Measurements from ENCODE around the gene ALPI. TPM values are rescaled to one million over a fixed set of nuclear protein-coding genes. Genes with fewer than 3 reads are reported as not detected.

ALPI gene
- total RNA-seq, 1 donor from 2014 or later, result not detected

- Mint-ChIP-seq H3K4me1 (peaks cover 24% of the 10 kb centered on the region), H3K9me3 (no peaks in the 10 kb centered on the region), H3K27ac (no peak overlapping the region), H3K36me3 (no peaks in the 10 kb centered on the region), H3K27me3 (ENCODE audit: insufficient read depth, low read depth) (peaks cover 8% of the 10 kb centered on the region), H3K4me3 (no peak overlapping the region)
- H3K9me3 ChIP-seq (ENCODE audit: low read depth), result no peaks in the 10 kb centered on the region
- no peak overlapping the region for H3K4me2 ChIP-seq
- no peak overlapping the region for H3K9ac ChIP-seq
- H3K4me3 ChIP-seq, result no peak overlapping the region
- peaks cover 16% of the 10 kb centered on the region for H3K27me3 ChIP-seq
- H3F3A ChIP-seq (ENCODE audit: low read depth), result no peaks in the 10 kb centered on the region
- no peaks in the 10 kb centered on the region for H3K79me2 ChIP-seq (ENCODE audit: low read depth)
- TF ChIP-seq, protein P1, sequence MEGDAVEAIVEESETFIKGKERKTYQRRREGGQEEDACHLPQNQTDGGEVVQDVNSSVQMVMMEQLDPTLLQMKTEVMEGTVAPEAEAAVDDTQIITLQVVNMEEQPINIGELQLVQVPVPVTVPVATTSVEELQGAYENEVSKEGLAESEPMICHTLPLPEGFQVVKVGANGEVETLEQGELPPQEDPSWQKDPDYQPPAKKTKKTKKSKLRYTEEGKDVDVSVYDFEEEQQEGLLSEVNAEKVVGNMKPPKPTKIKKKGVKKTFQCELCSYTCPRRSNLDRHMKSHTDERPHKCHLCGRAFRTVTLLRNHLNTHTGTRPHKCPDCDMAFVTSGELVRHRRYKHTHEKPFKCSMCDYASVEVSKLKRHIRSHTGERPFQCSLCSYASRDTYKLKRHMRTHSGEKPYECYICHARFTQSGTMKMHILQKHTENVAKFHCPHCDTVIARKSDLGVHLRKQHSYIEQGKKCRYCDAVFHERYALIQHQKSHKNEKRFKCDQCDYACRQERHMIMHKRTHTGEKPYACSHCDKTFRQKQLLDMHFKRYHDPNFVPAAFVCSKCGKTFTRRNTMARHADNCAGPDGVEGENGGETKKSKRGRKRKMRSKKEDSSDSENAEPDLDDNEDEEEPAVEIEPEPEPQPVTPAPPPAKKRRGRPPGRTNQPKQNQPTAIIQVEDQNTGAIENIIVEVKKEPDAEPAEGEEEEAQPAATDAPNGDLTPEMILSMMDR (IDR thresholded peaks at IDR 0.05), result no peak
- TF ChIP-seq EZH2 (IDR thresholded peaks at IDR 0.05) (no peak), EZH2phosphoT487 (IDR thresholded peaks at IDR 0.05) (no peak)
- no peak overlapping the region for H3K27ac ChIP-seq
- H2AFZ ChIP-seq (replicated peaks), result no peak overlapping the region
- no peaks in the 10 kb centered on the region for H4K20me1 ChIP-seq (ENCODE audit: low read depth)
- H3K36me3 ChIP-seq, result no peaks in the 10 kb centered on the region
- H3K4me1 ChIP-seq, result peaks cover 4% of the 10 kb centered on the region
- DNase-seq (ENCODE audit: low spot score), result no peak
Observed at GRCh38 chr2:232447091-232447620, 8.8 kb upstream of the ALPI start.

- no peaks in the 10 kb centered on the region for H3K36me3 ChIP-seq
- H3K27me3 Mint-ChIP-seq (ENCODE audit: insufficient read depth, low read depth), result peaks cover 14% of the 10 kb centered on the region
- H3K9me3 ChIP-seq (ENCODE audit: low read depth), result no peaks in the 10 kb centered on the region
- H3K9me3 Mint-ChIP-seq, result no peaks in the 10 kb centered on the region
- no peaks in the 10 kb centered on the region for H3K36me3 Mint-ChIP-seq
- H3K79me2 ChIP-seq (ENCODE audit: low read depth), result no peaks in the 10 kb centered on the region
- H2AFZ ChIP-seq (replicated peaks), result no peak overlapping the region
- H3K4me3 ChIP-seq, result no peak overlapping the region
- no peak overlapping the region for H3K27ac Mint-ChIP-seq
- peak overlapping the region; percentile 11 for H3K4me2 ChIP-seq
- DNase-seq (ENCODE audit: low spot score), result no peak
- TF ChIP-seq, protein P1 (IDR thresholded peaks at IDR 0.05), result no peak
- no peak for TF ChIP-seq EZH2phosphoT487 (IDR thresholded peaks at IDR 0.05)
- TF ChIP-seq EZH2 (IDR thresholded peaks at IDR 0.05), result no peak
- H3K4me3 Mint-ChIP-seq, result no peak overlapping the region
- no peaks in the 10 kb centered on the region for H4K20me1 ChIP-seq (ENCODE audit: low read depth)
- peaks cover 27% of the 10 kb centered on the region for H3K4me1 Mint-ChIP-seq
- H3F3A ChIP-seq (ENCODE audit: low read depth), result no peaks in the 10 kb centered on the region
- H3K4me1 ChIP-seq, result peaks cover 4% of the 10 kb centered on the region
- H3K27ac ChIP-seq, result no peak overlapping the region
- no peak overlapping the region for H3K9ac ChIP-seq
- H3K27me3 ChIP-seq, result peaks cover 16% of the 10 kb centered on the region
Observed at GRCh38 chr2:232447638-232448303, 8.2 kb upstream of the ALPI start.

GRCh38 chr2:232448304-232448690 lies 7.7 kb upstream of the ALPI start:
- no peaks in the 10 kb centered on the region for H3K36me3 Mint-ChIP-seq
- DNase-seq (ENCODE audit: low spot score), result peak; percentile 45

More at GRCh38 chr2:232448304-232448690, 7.7 kb upstream of the ALPI start:
- Mint-ChIP-seq H3K4me1 (peaks cover 27% of the 10 kb centered on the region), H3K4me3 (no peak overlapping the region), H3K9me3 (no peaks in the 10 kb centered on the region), H3K27ac (peak overlapping the region; percentile 63), H3K27me3 (ENCODE audit: insufficient read depth, low read depth) (peaks cover 15% of the 10 kb centered on the region)
- Histone ChIP-seq H2AFZ (replicated peaks) (no peak overlapping the region), H3K79me2 (ENCODE audit: low read depth) (no peaks in the 10 kb centered on the region), H3K4me1 (peaks cover 4% of the 10 kb centered on the region), H3K36me3 (no peaks in the 10 kb centered on the region), H3K9me3 (ENCODE audit: low read depth) (no peaks in the 10 kb centered on the region), H3F3A (ENCODE audit: low read depth) (no peaks in the 10 kb centered on the region), H3K9ac (no peak overlapping the region), H3K27ac (no peak overlapping the region), H4K20me1 (ENCODE audit: low read depth) (no peaks in the 10 kb centered on the region), H3K27me3 (peaks cover 16% of the 10 kb centered on the region), H3K4me3 (no peak overlapping the region), H3K4me2 (peak overlapping the region; percentile 11)
- TF ChIP-seq, protein P1 (IDR thresholded peaks at IDR 0.05), result no peak
- TF ChIP-seq EZH2phosphoT487 (IDR thresholded peaks at IDR 0.05) (no peak), EZH2 (IDR thresholded peaks at IDR 0.05) (no peak)
